Measurements from ENCODE around the gene DMXL1. TPM values are rescaled to one million over a fixed set of nuclear protein-coding genes. Genes with fewer than 3 reads are reported as not detected.
A peak's percentile ranks its signal among the peaks of the same experiment; 100 is the strongest.

DMXL1 gene
- total RNA-seq, 2 experiments from 2014 or later: 28.4 to 29.1 TPM

DNA sequence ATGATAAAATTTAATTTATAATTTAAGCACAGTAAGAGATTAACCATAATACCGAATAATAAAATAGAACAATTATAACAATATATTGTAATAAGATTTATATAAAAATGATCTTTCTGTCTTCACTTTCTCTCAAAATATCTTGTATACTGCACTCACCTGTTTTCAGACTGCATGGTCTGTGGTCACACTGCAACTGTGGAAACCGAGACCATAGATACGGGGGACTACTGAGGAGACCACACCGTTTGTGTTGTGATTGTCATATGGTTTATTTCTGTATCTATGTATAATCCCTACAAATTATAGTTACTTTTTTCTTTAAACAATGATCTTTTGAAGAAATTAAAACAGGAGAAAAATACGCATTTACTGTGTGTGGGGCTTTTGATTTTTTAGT is 206.1 kb downstream of the DMXL1 start:
- POLR2A ChIA-PET: interaction anchor here (0.6 to 7.6 kb wide), 10 partner anchors 9 to 206 kb away, joined by 3 to 84 read pairs (median 10); partner anchors contain the start of gene DMXL1
- H3K4me1 ChIP-seq (ENCODE audit: insufficient read depth, low read length): peaks cover 84% of the 10 kb centered on the region
- no peak for ATAC-seq (ENCODE audit: poor library complexity)
- peak overlapping the region; percentile 97 for H3K27ac Mint-ChIP-seq
- no peak overlapping the region for H3K4me3 ChIP-seq (ENCODE audit: low read length)
- no peaks in the 10 kb centered on the region for H3K9me3 Mint-ChIP-seq
- H3K36me3 Mint-ChIP-seq (ENCODE audit: low read depth): peaks cover 68% of the 10 kb centered on the region
- peaks cover 6% of the 10 kb centered on the region for H3K27me3 Mint-ChIP-seq
- intact Hi-C loops (cut with DNase I, micrococcal nuclease): no loop called here
- CTCF ChIA-PET: interaction anchor here (1.9 kb wide), 1 partner anchor 11 kb away, joined by 7 read pairs; no protein-coding TSS in a partner anchor
- H3K27me3 ChIP-seq (ENCODE audit: control insufficient read depth in 1 of 2, insufficient read depth in 2 of 2, low read length in 2 of 2): no peaks in the 10 kb centered on the region
- DNase-seq: no peak
- no peak for TF ChIP-seq CTCF (IDR thresholded peaks at IDR 0.05)
- no peaks in the 10 kb centered on the region for H3K9me3 ChIP-seq (ENCODE audit: control insufficient read depth in 1 of 2, insufficient read depth in 1 of 2, low read length in 2 of 2)
- H3K4me3 Mint-ChIP-seq: peak overlapping the region; percentile 90
- H3K27ac ChIP-seq (ENCODE audit: low read depth in 1 of 2, low read length in 2 of 2): peak overlapping the region; percentile 71 to 85
- H3K4me1 Mint-ChIP-seq (ENCODE audit: low read depth): peaks cover 99% of the 10 kb centered on the region
- H3K36me3 ChIP-seq (ENCODE audit: insufficient read depth, low read length): peaks cover 22% of the 10 kb centered on the region

- peak overlapping the region; percentile 90 for H3K4me3 Mint-ChIP-seq
- DNase-seq: peak in 1 of 14 experiments; percentile 11
- no peak overlapping the region for H3K4me3 ChIP-seq (ENCODE audit: low read length)
- H3K36me3 ChIP-seq (ENCODE audit: insufficient read depth, low read length): peaks cover 42% of the 10 kb centered on the region
- peak overlapping the region; percentile 97 for H3K27ac Mint-ChIP-seq
- ChIA-PET POLR2A (interaction anchor here (1.6 to 4.1 kb wide), 7 partner anchors 8 to 208 kb away, joined by 10 to 35 read pairs (median 22); partner anchors contain the start of gene DMXL1), CTCF (interaction anchor here (1.0 to 1.8 kb wide), 3 partner anchors 11 to 60 kb away, joined by 3 to 4 read pairs (median 3); no protein-coding TSS in a partner anchor)
- H3K9me3 Mint-ChIP-seq: no peaks in the 10 kb centered on the region
- TF ChIP-seq CTCF (IDR thresholded peaks at IDR 0.05): no peak
- peaks cover 99% of the 10 kb centered on the region for H3K4me1 Mint-ChIP-seq (ENCODE audit: low read depth)
- peak overlapping the region; percentile 63 to 85 for H3K27ac ChIP-seq (ENCODE audit: low read depth in 1 of 2, low read length in 2 of 2)
- no peaks in the 10 kb centered on the region for H3K9me3 ChIP-seq (ENCODE audit: control insufficient read depth in 1 of 2, insufficient read depth in 1 of 2, low read length in 2 of 2)
- no peak for ATAC-seq (ENCODE audit: poor library complexity)
- peaks cover 83% of the 10 kb centered on the region for H3K36me3 Mint-ChIP-seq (ENCODE audit: low read depth)
- H3K4me1 ChIP-seq (ENCODE audit: insufficient read depth, low read length): peaks cover 84% of the 10 kb centered on the region
- peaks cover 6% of the 10 kb centered on the region for H3K27me3 Mint-ChIP-seq
- intact Hi-C loops (cut with DNase I, micrococcal nuclease): loop anchor here in 1 of 2 experiments (2.0 kb wide), 1 partner anchor 20 kb away; no protein-coding TSS in a partner anchor
- no peaks in the 10 kb centered on the region for H3K27me3 ChIP-seq (ENCODE audit: control insufficient read depth in 1 of 2, insufficient read depth in 2 of 2, low read length in 2 of 2)
Measured at GRCh38 chr5:119279093-119279492, 208.2 kb downstream of the DMXL1 start.

GRCh38 chr5:119280380-119280779 is 209.5 kb downstream of the DMXL1 start:
- no peak for TF ChIP-seq CTCF (IDR thresholded peaks at IDR 0.05)
- Mint-ChIP-seq H3K9me3 (no peaks in the 10 kb centered on the region), H3K27ac (peak overlapping the region; percentile 97), H3K4me3 (peak overlapping the region; percentile 77), H3K36me3 (ENCODE audit: low read depth) (peaks cover 85% of the 10 kb centered on the region), H3K27me3 (peaks cover 6% of the 10 kb centered on the region), H3K4me1 (ENCODE audit: low read depth) (peaks cover 99% of the 10 kb centered on the region)
- Histone ChIP-seq H3K36me3 (ENCODE audit: insufficient read depth, low read length) (peaks cover 40% of the 10 kb centered on the region), H3K27ac (ENCODE audit: low read depth in 1 of 2, low read length in 2 of 2) (no peak overlapping the region), H3K27me3 (ENCODE audit: control insufficient read depth in 1 of 2, insufficient read depth in 2 of 2, low read length in 2 of 2) (no peaks in the 10 kb centered on the region), H3K4me1 (ENCODE audit: insufficient read depth, low read length) (peaks cover 85% of the 10 kb centered on the region), H3K4me3 (ENCODE audit: low read length) (no peak overlapping the region), H3K9me3 (ENCODE audit: control insufficient read depth in 1 of 2, insufficient read depth in 1 of 2, low read length in 2 of 2) (no peaks in the 10 kb centered on the region)
- DNase-seq (peak in 1 of 14 experiments; percentile 26), ATAC-seq (ENCODE audit: poor library complexity) (no peak)
- intact Hi-C loops (cut with DNase I, micrococcal nuclease): no loop called here
- POLR2A ChIA-PET: interaction anchor here (1.1 to 1.7 kb wide), 2 partner anchors 50 to 62 kb away, joined by 4 to 5 read pairs; no protein-coding TSS in a partner anchor
- CTCF ChIA-PET: interaction anchor here (0.5 to 2.0 kb wide), 3 partner anchors 9 to 113 kb away, joined by 3 to 8 read pairs (median 3); no protein-coding TSS in a partner anchor

All from CD4-positive, alpha-beta T cell (primary cell).